ENCODE measurements around the gene PRKCD. TPM values are rescaled to one million over a fixed set of nuclear protein-coding genes. Genes with fewer than 3 reads are reported as not detected.

The PRKCD gene
- total RNA-seq, 1 donor from 2014 or later: 5.4 TPM

- DNase-seq: no peak
- H3K4me1 Mint-ChIP-seq (ENCODE audit: low read depth, unreplicated experiment): peaks cover 5% of the 10 kb centered on the region
- H3K27me3 Mint-ChIP-seq (ENCODE audit: unreplicated experiment): peaks cover 5% of the 10 kb centered on the region
- H3K27ac Mint-ChIP-seq (ENCODE audit: unreplicated experiment): no peak overlapping the region
- no peak for TF ChIP-seq CTCF (IDR thresholded peaks at IDR 0.05; ENCODE audit: partially characterized antibody, unreplicated experiment)
- no peaks in the 10 kb centered on the region for H3K36me3 Mint-ChIP-seq (ENCODE audit: unreplicated experiment)
- H3K4me3 Mint-ChIP-seq (ENCODE audit: unreplicated experiment): peak overlapping the region; percentile 58
- no peaks in the 10 kb centered on the region for H3K9me3 Mint-ChIP-seq (ENCODE audit: unreplicated experiment)
These were observed 29.9 kb upstream of the PRKCD start for GRCh38 chr3:53131096-53131495.

GRCh38 chr3:53132347-53132746 is 28.7 kb upstream of the PRKCD start:
- no peak overlapping the region for H3K4me3 Mint-ChIP-seq (ENCODE audit: unreplicated experiment)
- H3K27ac Mint-ChIP-seq (ENCODE audit: unreplicated experiment): no peak overlapping the region
- no peaks in the 10 kb centered on the region for H3K9me3 Mint-ChIP-seq (ENCODE audit: unreplicated experiment)
- peaks cover 5% of the 10 kb centered on the region for H3K4me1 Mint-ChIP-seq (ENCODE audit: low read depth, unreplicated experiment)
- TF ChIP-seq CTCF (IDR thresholded peaks at IDR 0.05; ENCODE audit: partially characterized antibody, unreplicated experiment): no peak
- DNase-seq: no peak
- H3K36me3 Mint-ChIP-seq (ENCODE audit: unreplicated experiment): no peaks in the 10 kb centered on the region
- peaks cover 5% of the 10 kb centered on the region for H3K27me3 Mint-ChIP-seq (ENCODE audit: unreplicated experiment)

- Mint-ChIP-seq H3K9me3 (ENCODE audit: unreplicated experiment) (no peaks in the 10 kb centered on the region), H3K4me1 (ENCODE audit: low read depth, unreplicated experiment) (peaks cover 5% of the 10 kb centered on the region), H3K27ac (ENCODE audit: unreplicated experiment) (no peak overlapping the region), H3K4me3 (ENCODE audit: unreplicated experiment) (no peak overlapping the region), H3K36me3 (ENCODE audit: unreplicated experiment) (no peaks in the 10 kb centered on the region), H3K27me3 (ENCODE audit: unreplicated experiment) (peaks cover 5% of the 10 kb centered on the region)
- peak; percentile 72 for DNase-seq
- TF ChIP-seq CTCF (IDR thresholded peaks at IDR 0.05; ENCODE audit: partially characterized antibody, unreplicated experiment): peak; percentile 63
These were observed 26.3 kb upstream of the PRKCD start for GRCh38 chr3:53134631-53135232.

- no peak for DNase-seq
- Mint-ChIP-seq H3K36me3 (ENCODE audit: unreplicated experiment) (no peaks in the 10 kb centered on the region), H3K27me3 (ENCODE audit: unreplicated experiment) (peaks cover 7% of the 10 kb centered on the region), H3K4me3 (ENCODE audit: unreplicated experiment) (no peak overlapping the region), H3K27ac (ENCODE audit: unreplicated experiment) (no peak overlapping the region), H3K4me1 (ENCODE audit: low read depth, unreplicated experiment) (no peaks in the 10 kb centered on the region), H3K9me3 (ENCODE audit: unreplicated experiment) (no peaks in the 10 kb centered on the region)
- TF ChIP-seq CTCF (IDR thresholded peaks at IDR 0.05; ENCODE audit: partially characterized antibody, unreplicated experiment): no peak
These were observed 23.8 kb upstream of the PRKCD start for GRCh38 chr3:53137221-53137620.

- peaks cover 6% of the 10 kb centered on the region for H3K27me3 Mint-ChIP-seq (ENCODE audit: unreplicated experiment)
- H3K4me3 Mint-ChIP-seq (ENCODE audit: unreplicated experiment): no peak overlapping the region
- H3K36me3 Mint-ChIP-seq (ENCODE audit: unreplicated experiment): no peaks in the 10 kb centered on the region
- H3K27ac Mint-ChIP-seq (ENCODE audit: unreplicated experiment): no peak overlapping the region
- no peak for TF ChIP-seq CTCF (IDR thresholded peaks at IDR 0.05; ENCODE audit: partially characterized antibody, unreplicated experiment)
- no peaks in the 10 kb centered on the region for H3K9me3 Mint-ChIP-seq (ENCODE audit: unreplicated experiment)
- DNase-seq: no peak
- no peaks in the 10 kb centered on the region for H3K4me1 Mint-ChIP-seq (ENCODE audit: low read depth, unreplicated experiment)
These were observed 23.1 kb upstream of the PRKCD start for GRCh38 chr3:53137835-53138446.
